Left forelimb (tissue), 1 donor: ENCODE measurements around the gene PER2.

Experiments used
- DNase-seq: peaks from one replicate; pipeline ENCODE4 v3.0.0-alpha.2; 2018; ENCODE audit warnings: low spot score

PER2 gene

GRCh38 chr2:238228700-238229099 is 59.7 kb downstream of the PER2 start:
- no peak for DNase-seq

GRCh38 chr2:238227587-238228032 is 60.8 kb downstream of the PER2 start:
- no peak for DNase-seq

- no peak for DNase-seq
Observed at GRCh38 chr2:238226698-238227586, 61.5 kb downstream of the PER2 start.

- DNase-seq: no peak
Observed at GRCh38 chr2:238225911-238226697, 62.3 kb downstream of the PER2 start.

- DNase-seq: no peak
Observed at GRCh38 chr2:238225121-238225520, 63.3 kb downstream of the PER2 start.

- DNase-seq: no peak
Observed at GRCh38 chr2:238224356-238225035, 63.9 kb downstream of the PER2 start.

GRCh38 chr2:238220892-238221521 is 67.4 kb downstream of the PER2 start:
- DNase-seq: no peak

GRCh38 chr2:238220274-238220891 is 68.0 kb downstream of the PER2 start:
- DNase-seq: no peak

GRCh38 chr2:238216651-238217184 is 71.7 kb downstream of the PER2 start:
- DNase-seq: no peak

- no peak for DNase-seq
Observed at GRCh38 chr2:238207006-238207405, 81.4 kb downstream of the PER2 start.

GRCh38 chr2:238203973-238204683 is 84.3 kb downstream of the PER2 start:
- peak; percentile 75 for DNase-seq

GRCh38 chr2:238203094-238203972 is 85.1 kb downstream of the PER2 start, which contains the start of gene ILKAP:
ILKAP (minus strand) TSS chr2:238203695; CDS start chr2:238203553, 142 bp downstream.
- DNase-seq: peak; percentile 95

- DNase-seq: no peak
Observed at GRCh38 chr2:238202326-238203093, 85.9 kb downstream of the PER2 start.
